GM12878 (cell line): ENCODE measurements around the gene PHACTR3. TPM values are rescaled to one million over a fixed set of nuclear protein-coding genes. Genes with fewer than 3 reads are reported as not detected.

ENCODE experiments used
- ATAC-seq: fragments of 200-7000 bp; cut with Tn5 transposase; 3 replicates; pipeline ENCODE4 v1.9.1; 2020; ENCODE audit warnings: mild to moderate bottlenecking, moderate library complexity
- BruUV-seq: library from RNA; stranded (reverse); fragments of 400-500 nt; replicated peaks from 2 replicates; lab custom pipeline; 2021; lab: Mats Ljungman, UMichigan
- CTCF ChIA-PET: fragments of 300-600 bp; sonication (Branson Sonifier 250); formaldehyde crosslinking; extraction: SDS; loops from one replicate; lab custom pipeline; 2021; ENCODE audit warnings: inconsistent platforms; lab: Yijun Ruan, JAX
- POLR2A ChIA-PET: fragments of 350-600 bp; formaldehyde crosslinking; extraction: SDS; loops from one replicate; lab custom pipeline; 2021; ENCODE audit warnings: inconsistent platforms; lab: Charles Lee
- RAD21 ChIA-PET: fragments of 300-600 bp; sonication (Branson Sonifier 250); formaldehyde crosslinking; loops from one replicate; lab custom pipeline; 2023; ENCODE audit warnings: antibody characterized with exemption; ENCODE audit not compliant: unreplicated experiment; lab: Charles Lee
- SMC1A ChIA-PET: fragments of 300-600 bp; sonication (Branson Sonifier 250); formaldehyde crosslinking; loops from one replicate; lab custom pipeline; 2023; ENCODE audit not compliant: unreplicated experiment, uncharacterized antibody; lab: Charles Lee
- DNase-seq: peaks from one replicate; pipeline ENCODE4 v3.0.0-alpha.2; 2011; ENCODE audit warnings: low read depth, low spot score
- FAIRE-seq: peaks from 3 replicates; lab custom pipeline; 2011; peaks lifted over from hg19 to GRCh38; lab: Jason Lieb, UNC
- H2AFZ ChIP-seq: 2 replicates; pipeline ENCODE4 v1.6.0; 2011; ENCODE audit warnings: low read depth, low read length, control low read depth; ENCODE audit not compliant: control insufficient read depth
- H3K27ac ChIP-seq: 2 replicates; pipeline ENCODE4 v1.5.1; 2011; ENCODE audit warnings: control low read depth; ENCODE audit not compliant: control insufficient read depth, insufficient read depth
- H3K27me3 ChIP-seq, 2 experiments: replicated peaks in 1 of 2; 2 replicates each; pipeline versions ENCODE4 v1.6.0 to v1.6.1; 2011; ENCODE audit warnings: low read length in 1 of 2; ENCODE audit not compliant: control insufficient read depth in 2 of 2, insufficient read depth in 2 of 2
- H3K36me3 ChIP-seq, 2 experiments: 2 replicates each; pipeline ENCODE4 v1.5.1; 2011; ENCODE audit warnings: low read length in 1 of 2; ENCODE audit not compliant: control insufficient read depth in 2 of 2, insufficient read depth in 2 of 2
- H3K4me1 ChIP-seq: 2 replicates; pipeline ENCODE4 v1.6.1; 2011; ENCODE audit warnings: mild to moderate bottlenecking, low read length, moderate library complexity, mixed read lengths; ENCODE audit not compliant: control insufficient read depth, insufficient read depth
- H3K4me2 ChIP-seq: 2 replicates; pipeline ENCODE4 v1.6.0; 2011; ENCODE audit warnings: control low read depth; ENCODE audit not compliant: control insufficient read depth, insufficient read depth
- H3K4me3 ChIP-seq: fragments of 200-600 bp; sonication (generic); 2 replicates; pipeline ENCODE4 v1.5.1; 2016
- H3K79me2 ChIP-seq: 2 replicates; pipeline ENCODE4 v1.6.0; 2011; ENCODE audit warnings: low read length; ENCODE audit not compliant: control insufficient read depth, insufficient read depth
- H3K9ac ChIP-seq: 2 replicates; pipeline ENCODE4 v1.8.0; 2011; ENCODE audit warnings: low read length, control low read depth, mixed read lengths; ENCODE audit not compliant: control insufficient read depth, insufficient read depth
- H3K9me3 ChIP-seq: replicated peaks from 3 replicates; pipeline ENCODE4 v1.5.1; 2011; ENCODE audit warnings: mild to moderate bottlenecking, low read length; ENCODE audit not compliant: control insufficient read depth, insufficient read depth
- H4K20me1 ChIP-seq: 2 replicates; pipeline ENCODE4 v1.6.0; 2011; ENCODE audit not compliant: control insufficient read depth, insufficient read depth
- ASH2L ChIP-seq: fragments of 300-600, 200-600 bp; sonication (generic); IDR thresholded peaks from 2 replicates; pipeline ENCODE4 v1.6.1; 2017; ENCODE audit warnings: low read depth, mild to moderate bottlenecking, borderline replicate concordance
- ATF7 ChIP-seq: fragments of 450-650 bp; IDR thresholded peaks from 2 replicates; pipeline ENCODE4 v1.6.1; 2016; ENCODE audit warnings: low read depth, mild to moderate bottlenecking
- BCL11A ChIP-seq: IDR thresholded peaks from 2 replicates; pipeline ENCODE4 v1.6.1; 2011; ENCODE audit warnings: low read depth, low read length
- BHLHE40 ChIP-seq, 2 experiments: fragments of 450-650 bp in 1 of 2; IDR thresholded peaks; 2 replicates each; pipeline ENCODE4 v1.6.1; 2011 to 2017; ENCODE audit warnings: low read depth in 2 of 2, borderline replicate concordance in 1 of 2, improper control_type of control experiment in 1 of 2, low read length in 1 of 2, mild to moderate bottlenecking in 1 of 2
- GATAD2B ChIP-seq: fragments of 450-650 bp; conservative IDR thresholded peaks from 2 replicates; pipeline ENCODE4 v1.6.1; 2017; ENCODE audit warnings: low read depth, mild to moderate bottlenecking, moderate library complexity
- LARP7 ChIP-seq: fragments of 450-650 bp; IDR thresholded peaks from 2 replicates; pipeline ENCODE4 v1.6.1; 2017; ENCODE audit warnings: mild to moderate bottlenecking
- MTA3 ChIP-seq: IDR thresholded peaks from 2 replicates; pipeline ENCODE4 v1.6.1; 2012; ENCODE audit warnings: low read length, inconsistent platforms, borderline replicate concordance
- NRF1 ChIP-seq: conservative IDR thresholded peaks from 2 replicates; pipeline ENCODE4 v1.6.1; 2011; ENCODE audit warnings: mild to moderate bottlenecking, low read depth, low read length, improper control_type of control experiment
- RBBP5 ChIP-seq: fragments of 200-600 bp; sonication (generic); conservative IDR thresholded peaks from 2 replicates; pipeline ENCODE4 v1.6.1; 2016
- SMAD5 ChIP-seq: IDR thresholded peaks from 2 replicates; pipeline ENCODE4 v1.6.1; 2016; ENCODE audit warnings: antibody characterized with exemption, low read depth
- SP1 ChIP-seq: IDR thresholded peaks from one replicate; pipeline ENCODE4 v1.6.1; 2011; ENCODE audit warnings: low read depth, low read length
- ZBED1 ChIP-seq: IDR thresholded peaks from 2 replicates; pipeline ENCODE4 v1.6.1; 2016; ENCODE audit warnings: borderline replicate concordance
- ZNF274 ChIP-seq: IDR thresholded peaks from one replicate; pipeline ENCODE4 v1.8.0; 2011; ENCODE audit not compliant: insufficient read length, insufficient read depth
- WGBS: methylation state at CpG from one replicate; pipeline ENCODE4 v1.1.6; 2016; ENCODE audit warnings: low lambda C conversion rate; ENCODE audit not compliant: insufficient replicate concordance, insufficient coverage; ENCODE audit errors: missing lambda C conversion rate; 5-methylcytosine and 5-hydroxymethylcytosine counted together
- in situ Hi-C: fragments of 300-500 bp; cut with MboI; formaldehyde crosslinking; loops from 9 replicates; pipeline ENCODE4 v1.14.3; 2018; ENCODE audit warnings: mixed read lengths
- intact Hi-C: fragments of 100-400 bp; cut with micrococcal nuclease; formaldehyde crosslinking; loops from one replicate; pipeline ENCODE4 v1.14.2; 2022; ENCODE audit not compliant: unreplicated experiment
- polyA plus RNA-seq, 11 experiments: library from polyadenylated mRNA; depleted of rRNA in 4 of 11; unstranded in 6 of 11; stranded (reverse) in 5 of 11; fragments of >200 nt; fragmentation: Nextera tagmentation in 4 of 11; fragmentation: Illumina TruSeq in 1 of 11; extraction: Ambion mirVana in 4 of 11; extraction: Trizol in 1 of 11; gene quantifications; 1 replicate in 1 of 11; 2 replicates in 10 of 11; pipeline versions ENCODE4 v1.2.1 to v1.2.3, GENCODE V29; 2011 to 2016; ENCODE audit warnings: inconsistent platforms in 2 of 11, missing spikeins in 2 of 11, low read depth in 1 of 11
- total RNA-seq, 4 experiments: library from RNA; depleted of rRNA in 3 of 4; stranded (reverse); fragments of >200 nt in 3 of 4; fragmentation: Illumina TruSeq in 1 of 4; extraction: Trizol in 1 of 4; gene quantifications; 2 replicates each; pipeline versions ENCODE4 v1.2.1 to v1.2.3, GENCODE V29; 2013 to 2021
- TF ChIP-seq, protein P1 (sequence below): IDR thresholded peaks from 2 replicates; pipeline ENCODE4 v1.6.1; 2011; ENCODE audit warnings: low read depth, low read length, improper control_type of control experiment, borderline replicate concordance
- TF ChIP-seq, protein P2 (sequence below): fragments of 450-650 bp; formaldehyde crosslinking; IDR thresholded peaks from 2 replicates; pipeline ENCODE4 v1.5.0; 2022; ENCODE audit warnings: mild to moderate bottlenecking, missing genetic modification characterization
- TF ChIP-seq, protein P3 (sequence below): fragments of 150-350 bp; IDR thresholded peaks from 2 replicates; pipeline ENCODE4 v1.6.1; 2016; ENCODE audit warnings: low read depth, low read length
- TF ChIP-seq, protein P4 (sequence below): IDR thresholded peaks from 2 replicates; pipeline ENCODE4 v1.6.1; 2012; ENCODE audit warnings: low read depth, low read length, improper control_type of control experiment

PHACTR3 gene
- total and polyA plus RNA-seq, 10 of the 15 experiments (the other 5 are each of a cell fraction or from before 2014, with no cell fraction given), result 0.17 to 2.7 (median 0.27) TPM; not detected in 1

DNA sequence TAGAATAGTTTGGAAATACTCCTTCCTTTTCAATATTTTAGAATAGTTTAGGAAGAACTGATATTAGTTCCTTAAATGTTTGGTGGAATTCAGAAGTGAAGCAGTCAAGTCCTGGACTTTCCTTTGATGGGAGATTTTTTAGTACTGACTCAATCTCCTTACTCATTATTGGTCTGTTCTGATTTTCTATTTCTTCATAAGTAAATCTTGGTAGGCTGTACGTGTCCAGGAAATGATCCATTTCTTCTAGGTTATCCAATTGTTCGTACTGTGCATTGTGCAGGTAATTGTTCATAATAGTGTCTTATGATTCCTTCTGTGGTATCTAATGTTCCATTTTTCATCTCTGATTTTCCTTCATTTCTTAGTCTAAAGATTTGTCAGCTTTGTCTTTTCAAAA lies 190.2 kb downstream of the PHACTR3 start:
- TF ChIP-seq GATAD2B (no peak), BCL11A (no peak), BHLHE40 (IDR thresholded peaks at IDR 0.05; ENCODE audit: borderline replicate concordance in 1 of 2, low read depth in 2 of 2, low read length in 1 of 2) (no peak), SMAD5 (no peak), LARP7 (no peak), ATF7 (no peak), SP1 (no peak), ASH2L (no peak), RBBP5 (no peak), NRF1 (no peak), ZBED1 (no peak), MTA3 (no peak), ZNF274 (no peak)
- TF ChIP-seq, protein P1, sequence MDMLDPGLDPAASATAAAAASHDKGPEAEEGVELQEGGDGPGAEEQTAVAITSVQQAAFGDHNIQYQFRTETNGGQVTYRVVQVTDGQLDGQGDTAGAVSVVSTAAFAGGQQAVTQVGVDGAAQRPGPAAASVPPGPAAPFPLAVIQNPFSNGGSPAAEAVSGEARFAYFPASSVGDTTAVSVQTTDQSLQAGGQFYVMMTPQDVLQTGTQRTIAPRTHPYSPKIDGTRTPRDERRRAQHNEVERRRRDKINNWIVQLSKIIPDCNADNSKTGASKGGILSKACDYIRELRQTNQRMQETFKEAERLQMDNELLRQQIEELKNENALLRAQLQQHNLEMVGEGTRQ, result no peak
- TF ChIP-seq, protein P2, sequence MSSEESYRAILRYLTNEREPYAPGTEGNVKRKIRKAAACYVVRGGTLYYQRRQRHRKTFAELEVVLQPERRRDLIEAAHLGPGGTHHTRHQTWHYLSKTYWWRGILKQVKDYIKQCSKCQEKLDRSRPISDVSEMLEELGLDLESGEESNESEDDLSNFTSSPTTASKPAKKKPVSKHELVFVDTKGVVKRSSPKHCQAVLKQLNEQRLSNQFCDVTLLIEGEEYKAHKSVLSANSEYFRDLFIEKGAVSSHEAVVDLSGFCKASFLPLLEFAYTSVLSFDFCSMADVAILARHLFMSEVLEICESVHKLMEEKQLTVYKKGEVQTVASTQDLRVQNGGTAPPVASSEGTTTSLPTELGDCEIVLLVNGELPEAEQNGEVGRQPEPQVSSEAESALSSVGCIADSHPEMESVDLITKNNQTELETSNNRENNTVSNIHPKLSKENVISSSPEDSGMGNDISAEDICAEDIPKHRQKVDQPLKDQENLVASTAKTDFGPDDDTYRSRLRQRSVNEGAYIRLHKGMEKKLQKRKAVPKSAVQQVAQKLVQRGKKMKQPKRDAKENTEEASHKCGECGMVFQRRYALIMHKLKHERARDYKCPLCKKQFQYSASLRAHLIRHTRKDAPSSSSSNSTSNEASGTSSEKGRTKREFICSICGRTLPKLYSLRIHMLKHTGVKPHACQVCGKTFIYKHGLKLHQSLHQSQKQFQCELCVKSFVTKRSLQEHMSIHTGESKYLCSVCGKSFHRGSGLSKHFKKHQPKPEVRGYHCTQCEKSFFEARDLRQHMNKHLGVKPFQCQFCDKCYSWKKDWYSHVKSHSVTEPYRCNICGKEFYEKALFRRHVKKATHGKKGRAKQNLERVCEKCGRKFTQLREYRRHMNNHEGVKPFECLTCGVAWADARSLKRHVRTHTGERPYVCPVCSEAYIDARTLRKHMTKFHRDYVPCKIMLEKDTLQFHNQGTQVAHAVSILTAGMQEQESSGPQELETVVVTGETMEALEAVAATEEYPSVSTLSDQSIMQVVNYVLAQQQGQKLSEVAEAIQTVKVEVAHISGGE, result no peak
- TF ChIP-seq, protein P3, sequence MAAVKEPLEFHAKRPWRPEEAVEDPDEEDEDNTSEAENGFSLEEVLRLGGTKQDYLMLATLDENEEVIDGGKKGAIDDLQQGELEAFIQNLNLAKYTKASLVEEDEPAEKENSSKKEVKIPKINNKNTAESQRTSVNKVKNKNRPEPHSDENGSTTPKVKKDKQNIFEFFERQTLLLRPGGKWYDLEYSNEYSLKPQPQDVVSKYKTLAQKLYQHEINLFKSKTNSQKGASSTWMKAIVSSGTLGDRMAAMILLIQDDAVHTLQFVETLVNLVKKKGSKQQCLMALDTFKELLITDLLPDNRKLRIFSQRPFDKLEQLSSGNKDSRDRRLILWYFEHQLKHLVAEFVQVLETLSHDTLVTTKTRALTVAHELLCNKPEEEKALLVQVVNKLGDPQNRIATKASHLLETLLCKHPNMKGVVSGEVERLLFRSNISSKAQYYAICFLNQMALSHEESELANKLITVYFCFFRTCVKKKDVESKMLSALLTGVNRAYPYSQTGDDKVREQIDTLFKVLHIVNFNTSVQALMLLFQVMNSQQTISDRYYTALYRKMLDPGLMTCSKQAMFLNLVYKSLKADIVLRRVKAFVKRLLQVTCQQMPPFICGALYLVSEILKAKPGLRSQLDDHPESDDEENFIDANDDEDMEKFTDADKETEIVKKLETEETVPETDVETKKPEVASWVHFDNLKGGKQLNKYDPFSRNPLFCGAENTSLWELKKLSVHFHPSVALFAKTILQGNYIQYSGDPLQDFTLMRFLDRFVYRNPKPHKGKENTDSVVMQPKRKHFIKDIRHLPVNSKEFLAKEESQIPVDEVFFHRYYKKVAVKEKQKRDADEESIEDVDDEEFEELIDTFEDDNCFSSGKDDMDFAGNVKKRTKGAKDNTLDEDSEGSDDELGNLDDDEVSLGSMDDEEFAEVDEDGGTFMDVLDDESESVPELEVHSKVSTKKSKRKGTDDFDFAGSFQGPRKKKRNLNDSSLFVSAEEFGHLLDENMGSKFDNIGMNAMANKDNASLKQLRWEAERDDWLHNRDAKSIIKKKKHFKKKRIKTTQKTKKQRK, result no peak
- TF ChIP-seq, protein P4, sequence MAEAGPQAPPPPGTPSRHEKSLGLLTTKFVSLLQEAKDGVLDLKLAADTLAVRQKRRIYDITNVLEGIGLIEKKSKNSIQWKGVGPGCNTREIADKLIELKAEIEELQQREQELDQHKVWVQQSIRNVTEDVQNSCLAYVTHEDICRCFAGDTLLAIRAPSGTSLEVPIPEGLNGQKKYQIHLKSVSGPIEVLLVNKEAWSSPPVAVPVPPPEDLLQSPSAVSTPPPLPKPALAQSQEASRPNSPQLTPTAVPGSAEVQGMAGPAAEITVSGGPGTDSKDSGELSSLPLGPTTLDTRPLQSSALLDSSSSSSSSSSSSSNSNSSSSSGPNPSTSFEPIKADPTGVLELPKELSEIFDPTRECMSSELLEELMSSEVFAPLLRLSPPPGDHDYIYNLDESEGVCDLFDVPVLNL, result no peak
- H3K9me3 ChIP-seq, result no peaks in the 10 kb centered on the region; the same call in 2 of the 3 replicates
- no peaks in the 10 kb centered on the region for H3K4me1 ChIP-seq
- H3K4me3 ChIP-seq, result no peak overlapping the region
- no peak for ATAC-seq
- POLR2A ChIA-PET, result no interaction called here
- FAIRE-seq, result no peak
- intact Hi-C loops, result no loop called here
- in situ Hi-C loops, result loop anchor here (25.0 kb wide), 1 partner anchor 1543 kb away; no protein-coding TSS in a partner anchor
- H3K36me3 ChIP-seq, result no peaks in the 10 kb centered on the region
- no peak for DNase-seq
- H3K79me2 ChIP-seq, result no peaks in the 10 kb centered on the region
- H3K9ac ChIP-seq, result no peak overlapping the region
- no peak overlapping the region for H3K27ac ChIP-seq
- BruUV-seq, result no TSS peak
- H3K4me2 ChIP-seq, result no peak overlapping the region
- H2AFZ ChIP-seq, result no peak overlapping the region
- RAD21 ChIA-PET, result no interaction called here
- SMC1A ChIA-PET, result no interaction called here
- H3K27me3 ChIP-seq, result no peaks in the 10 kb centered on the region
- no peaks in the 10 kb centered on the region for H4K20me1 ChIP-seq
- 6% methylated on average over 2 of the region's 2 CpGs for WGBS
- CTCF ChIA-PET, result no interaction called here
